Ascending aorta (tissue), 2 donors: ENCODE measurements around the gene TTC29. TPM values are rescaled to one million over a fixed set of nuclear protein-coding genes. Genes with fewer than 3 reads are reported as not detected.
"Not testable (repeated sequence)": the region's sequence is repeated elsewhere in the genome, so short reads cannot be mapped to it uniquely, and the experiment has no call there.

Experiments
- DNase-seq, 2 donors: peaks; one replicate each; pipeline ENCODE4 v3.0.0-alpha.2; 2019; ENCODE audit warnings: low spot score in 2 of 2
- H3K27ac ChIP-seq, 2 donors: fragments of 200-600 bp; sonication (generic); one replicate each; pipeline ENCODE4 v1.5.1; 2016 to 2017; ENCODE audit warnings: mild to moderate bottlenecking in 1 of 2
- H3K27me3 ChIP-seq: fragments of 200-600 bp; sonication (generic); one replicate; pipeline ENCODE4 v1.5.1; 2017
- H3K36me3 ChIP-seq, 2 donors: fragments of 200-600 bp; sonication (generic); one replicate each; pipeline ENCODE4 v1.5.1; 2016
- H3K4me1 ChIP-seq, 2 donors: fragments of 200-600 bp; sonication (generic); one replicate each; pipeline ENCODE4 v1.5.1; 2016 to 2017; ENCODE audit warnings: mild to moderate bottlenecking in 1 of 2
- H3K4me3 ChIP-seq, 2 donors: fragments of 200-600 bp; sonication (generic); one replicate each; pipeline ENCODE4 v1.5.1; 2016 to 2017; ENCODE audit warnings: mild to moderate bottlenecking in 1 of 2
- H3K9me3 ChIP-seq, 2 donors: fragments of 200-600 bp; sonication (generic); one replicate each; pipeline ENCODE4 v1.5.1; 2016
- CTCF ChIP-seq, 3 experiments: fragments of 200-600 bp in 2 of 3; fragments of 450-650 bp in 1 of 3; sonication (generic) in 2 of 3; IDR thresholded peaks; one replicate each; pipeline ENCODE4 v1.5.1; 2016 to 2019; ENCODE audit warnings: antibody characterized with exemption in 3 of 3, mild to moderate bottlenecking in 1 of 3, moderate library complexity in 1 of 3
- intact Hi-C: fragments of 100-400 bp; cut with DNase I; formaldehyde crosslinking; loops from one replicate; pipeline ENCODE4 v1.15.1; 2023
- total RNA-seq: library from RNA; depleted of rRNA; stranded (reverse); fragments of >200 nt; gene quantifications from one replicate; pipeline ENCODE4 v1.1.0, GENCODE V29; 2016

TTC29 gene
- total RNA-seq, 1 donor from 2014 or later = not detected

DNA sequence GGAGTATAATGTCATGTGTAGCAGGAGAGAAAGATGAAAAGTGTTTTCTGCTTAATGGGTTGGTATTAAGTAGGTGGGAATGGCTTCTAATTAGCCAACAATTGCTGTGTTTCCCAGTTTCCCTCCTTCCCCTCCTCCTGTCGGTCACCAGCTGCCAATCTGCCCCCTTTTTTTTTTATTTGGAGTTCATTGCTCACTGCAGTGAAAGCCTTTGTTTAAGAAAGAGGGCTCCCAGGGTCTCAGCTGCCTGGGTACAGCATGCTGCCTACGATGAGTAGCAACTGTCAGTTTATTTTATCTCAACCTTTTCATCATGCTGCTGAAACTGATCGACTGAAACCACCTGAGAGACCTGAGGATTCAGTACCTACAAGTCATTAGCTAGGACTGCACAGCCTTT, 157.9 kb downstream of the TTC29 start:
- Histone ChIP-seq H3K9me3 (no peaks in the 10 kb centered on the region), H3K27ac (no peak overlapping the region), H3K4me1 (no peaks in the 10 kb centered on the region), H3K4me3 (no peak overlapping the region), H3K27me3 (no peaks in the 10 kb centered on the region), H3K36me3 (no peaks in the 10 kb centered on the region)
- intact Hi-C loops = no loop called here
- no peak for TF ChIP-seq CTCF (IDR thresholded peaks at IDR 0.05)
- no peak for DNase-seq

GRCh38 chr4:146776691-146777090, 169.0 kb downstream of the TTC29 start:
- intact Hi-C loops = no loop called here
- H3K36me3 ChIP-seq = no peaks in the 10 kb centered on the region

GRCh38 chr4:146763560-146763959, 182.1 kb downstream of the TTC29 start:
- H3K9me3 ChIP-seq = peaks cover 0 to 7% of the 10 kb centered on the region in 2 donors
- intact Hi-C loops = no loop called here
- H3K4me3 ChIP-seq = no peak overlapping the region
- no peak for DNase-seq
- no peak for TF ChIP-seq CTCF (IDR thresholded peaks at IDR 0.05)
- H3K36me3 ChIP-seq = no peaks in the 10 kb centered on the region
- H3K27me3 ChIP-seq = no peaks in the 10 kb centered on the region
- H3K4me1 ChIP-seq = no peaks in the 10 kb centered on the region
- H3K27ac ChIP-seq = no peak overlapping the region

More at GRCh38 chr4:146776691-146777090, 169.0 kb downstream of the TTC29 start:
- DNase-seq = no peak
- Histone ChIP-seq H3K4me1 (no peaks in the 10 kb centered on the region), H3K27me3 (no peaks in the 10 kb centered on the region), H3K27ac (no peak overlapping the region), H3K4me3 (no peak overlapping the region), H3K9me3 (no peaks in the 10 kb centered on the region)
- no peak for TF ChIP-seq CTCF (IDR thresholded peaks at IDR 0.05)

DNA sequence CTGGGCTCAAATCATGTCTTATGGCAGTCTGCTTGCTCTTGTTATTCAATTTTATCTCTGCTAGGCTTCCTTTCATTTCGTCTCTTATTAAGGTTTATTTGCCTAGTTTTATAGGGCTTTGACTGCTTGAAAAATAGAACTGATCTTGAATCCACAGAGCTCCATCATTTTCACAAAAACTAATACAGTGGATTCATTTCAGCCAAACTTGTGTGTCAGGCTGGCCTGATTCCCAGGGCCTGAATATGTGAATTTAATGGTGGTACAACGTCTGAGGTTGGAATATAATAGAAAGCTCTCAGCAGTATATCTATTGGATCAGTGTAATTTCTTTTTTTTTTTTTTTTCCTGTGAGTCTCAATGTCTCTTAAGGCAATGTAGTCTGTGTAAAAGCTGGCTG, 183.6 kb downstream of the TTC29 start:
- no peak for TF ChIP-seq CTCF (IDR thresholded peaks at IDR 0.05)
- Histone ChIP-seq H3K27ac (no peak overlapping the region), H3K4me1 (no peaks in the 10 kb centered on the region), H3K4me3 (no peak overlapping the region), H3K9me3 (peaks cover 0 to 7% of the 10 kb centered on the region in 2 donors), H3K27me3 (no peaks in the 10 kb centered on the region), H3K36me3 (no peaks in the 10 kb centered on the region)
- intact Hi-C loops = no loop called here
- DNase-seq = no peak

- Histone ChIP-seq H3K27me3 (no peaks in the 10 kb centered on the region), H3K36me3 (no peaks in the 10 kb centered on the region), H3K9me3 (no peaks in the 10 kb centered on the region), H3K27ac (no peak overlapping the region), H3K4me1 (no peaks in the 10 kb centered on the region), H3K4me3 (no peak overlapping the region)
- intact Hi-C loops = no loop called here
- no peak for TF ChIP-seq CTCF (IDR thresholded peaks at IDR 0.05)
- DNase-seq = no peak
Measured at GRCh38 chr4:146742416-146742815, 203.2 kb downstream of the TTC29 start.

GRCh38 chr4:146739182-146739581, 206.5 kb downstream of the TTC29 start:
- H3K36me3 ChIP-seq = no peaks in the 10 kb centered on the region
- no peak for DNase-seq
- H3K27me3 ChIP-seq = no peaks in the 10 kb centered on the region
- H3K9me3 ChIP-seq = no peaks in the 10 kb centered on the region
- no peak overlapping the region for H3K27ac ChIP-seq
- intact Hi-C loops = no loop called here
- H3K4me3 ChIP-seq = no peak overlapping the region
- no peak for TF ChIP-seq CTCF (IDR thresholded peaks at IDR 0.05)
- H3K4me1 ChIP-seq = no peaks in the 10 kb centered on the region

DNA sequence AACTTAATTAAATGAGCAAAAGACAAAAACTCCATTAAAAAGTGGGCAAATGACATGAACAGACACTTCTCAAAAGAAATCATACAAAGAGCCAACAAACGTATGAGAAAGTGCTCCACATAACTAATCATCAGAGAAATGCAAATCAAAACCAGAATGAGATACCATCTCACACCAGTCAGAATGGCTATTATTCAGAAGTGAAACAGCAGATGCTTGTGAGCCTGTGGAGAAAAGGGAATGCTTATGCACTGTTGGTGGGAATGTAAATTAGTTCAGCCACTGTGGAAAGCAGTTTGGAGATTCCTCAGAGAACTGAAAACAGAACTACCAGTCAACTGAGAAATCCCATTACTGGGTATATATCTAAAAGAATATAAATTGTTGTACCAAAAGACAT, 222.1 kb downstream of the TTC29 start:
- intact Hi-C loops, H3K27me3 ChIP-seq, H3K36me3 ChIP-seq, H3K27ac ChIP-seq, H3K4me3 ChIP-seq, DNase-seq, H3K4me1 ChIP-seq, H3K9me3 ChIP-seq: not testable (repeated sequence)
